HPDE6-E6E7 (cell line): Measurements from ENCODE around the gene TMC8.
"Not testable (repeated sequence)": the region's sequence is repeated elsewhere in the genome, so short reads cannot be mapped to it uniquely, and the experiment has no call there.

Experiments
- DNase-seq: peaks from one replicate; pipeline ENCODE4 v3.0.0; 2011; ENCODE audit warnings: missing footprints; ENCODE audit errors: extremely low spot score

The TMC8 gene

DNA sequence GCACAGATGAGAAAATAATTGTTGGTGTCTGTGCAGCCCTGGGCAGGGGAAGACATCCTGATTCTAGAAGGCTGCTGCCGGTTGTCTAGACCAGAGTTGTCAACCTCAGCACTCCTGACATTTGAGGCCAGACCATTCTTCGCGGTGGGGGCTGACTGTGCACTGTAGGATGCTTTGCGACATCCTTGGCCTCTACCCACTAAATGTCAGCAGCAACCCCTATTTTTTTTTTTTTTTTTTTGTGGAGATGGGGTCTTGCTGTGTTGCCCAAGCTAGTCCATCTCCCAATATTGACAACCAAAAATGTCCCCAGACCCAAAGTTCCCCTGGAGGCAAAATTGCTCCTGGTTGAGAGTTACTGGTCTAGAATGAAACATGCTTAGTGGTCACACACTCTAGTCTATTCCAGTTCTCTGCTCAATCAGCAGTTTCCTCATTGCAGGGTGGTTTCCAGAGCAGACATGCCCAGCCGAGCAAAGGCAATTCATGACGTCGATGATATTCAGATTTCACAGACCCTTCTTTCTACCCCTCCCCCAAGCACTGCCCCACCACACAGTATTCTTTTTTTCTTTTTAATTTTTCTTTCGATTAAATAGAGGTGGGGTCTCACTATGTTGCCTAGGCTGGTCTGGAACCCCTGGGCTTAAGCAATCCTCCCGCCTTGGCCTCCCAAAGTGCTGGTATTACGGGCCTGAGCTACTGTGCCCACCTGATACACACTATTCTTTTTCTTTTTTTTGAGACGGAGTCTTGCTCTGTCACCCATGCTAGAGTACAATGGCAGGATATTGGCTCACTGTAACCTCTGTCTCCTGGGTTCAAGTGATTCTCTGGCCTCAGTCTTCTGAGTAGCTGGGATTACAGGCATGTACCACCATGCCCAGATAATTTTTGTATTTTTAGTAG is 24.6 kb downstream of the TMC8 start:
- DNase-seq = no peak

GRCh38 chr17:78159575-78160158 is 29.1 kb downstream of the TMC8 start:
- peak; percentile 85 for DNase-seq

DNA sequence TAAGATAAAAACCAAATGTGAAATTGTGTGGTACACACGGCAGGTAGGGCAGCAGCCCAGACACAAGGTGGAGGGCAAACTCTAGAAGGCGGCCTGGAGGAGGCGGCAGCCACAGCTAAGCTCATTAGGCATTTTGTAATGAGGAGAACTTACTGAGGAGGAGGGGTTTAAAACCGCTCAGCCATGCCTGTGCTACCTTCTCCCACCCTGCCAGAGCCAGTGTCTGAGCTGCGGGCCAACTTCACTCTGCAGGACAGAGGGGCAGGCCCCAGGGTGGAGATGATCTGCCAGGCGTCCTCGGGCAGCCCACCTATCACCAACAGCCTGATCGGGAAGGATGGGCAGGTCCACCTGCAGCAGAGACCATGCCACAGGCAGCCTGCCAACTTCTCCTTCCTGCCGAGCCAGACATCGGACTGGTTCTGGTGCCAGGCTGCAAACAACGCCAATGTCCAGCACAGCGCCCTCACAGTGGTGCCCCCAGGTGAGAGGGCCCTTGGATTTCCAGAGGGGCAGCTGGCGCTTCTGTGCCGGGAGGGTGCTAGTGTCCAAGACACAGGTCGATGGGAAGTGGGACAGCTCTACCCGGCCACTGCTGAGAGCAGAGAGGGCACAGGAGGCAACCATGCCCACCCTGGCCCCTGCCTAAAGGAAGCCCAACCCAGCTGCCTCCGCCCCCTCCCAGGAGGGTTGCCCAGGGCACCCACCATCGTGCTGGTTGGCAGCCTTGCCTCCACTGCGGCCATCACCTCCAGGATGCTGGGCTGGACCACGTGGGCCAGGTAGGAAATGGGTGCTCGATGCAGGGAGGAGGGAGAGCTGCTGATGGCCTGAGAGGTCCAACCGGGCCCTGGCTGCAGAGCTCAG is 33.5 kb downstream of the TMC8 start:
- DNase-seq = no peak

- DNase-seq = no peak
Measured at GRCh38 chr17:78164748-78165607, 34.4 kb downstream of the TMC8 start.

DNA sequence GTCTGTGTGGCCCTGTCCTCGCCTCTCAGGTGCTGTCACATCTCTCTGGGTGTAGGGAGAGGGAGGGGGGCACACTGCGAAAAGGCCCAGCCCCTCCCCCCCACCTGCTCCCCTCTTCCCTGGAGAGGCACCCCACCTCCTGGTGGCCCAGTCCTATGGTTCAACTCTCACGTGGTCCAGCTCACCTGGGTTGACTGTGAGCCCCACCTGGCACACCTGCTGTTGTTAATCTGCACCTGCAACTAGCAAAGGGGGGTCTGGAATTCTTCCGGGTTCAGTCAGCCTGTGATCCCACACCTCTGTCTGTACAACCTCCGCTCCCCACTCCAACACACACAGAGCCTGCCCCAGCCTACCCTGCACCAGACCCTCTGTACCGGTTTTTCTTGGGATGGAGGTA is 35.8 kb downstream of the TMC8 start:
- no peak for DNase-seq

- no peak for DNase-seq
Measured at GRCh38 chr17:78168242-78168902, 37.8 kb downstream of the TMC8 start, which contains the start of gene SYNGR2. TSS of gene SYNGR2 (plus strand) at chr17:78168581. CDS start at chr17:78168617, 36 bp downstream.

- DNase-seq = no peak
Measured at GRCh38 chr17:78168903-78169793, 38.6 kb downstream of the TMC8 start.

- no peak for DNase-seq
Measured at GRCh38 chr17:78170692-78171590, 40.4 kb downstream of the TMC8 start.

- DNase-seq = not testable (repeated sequence)
Measured at GRCh38 chr17:78171591-78172248, 41.1 kb downstream of the TMC8 start.

DNA sequence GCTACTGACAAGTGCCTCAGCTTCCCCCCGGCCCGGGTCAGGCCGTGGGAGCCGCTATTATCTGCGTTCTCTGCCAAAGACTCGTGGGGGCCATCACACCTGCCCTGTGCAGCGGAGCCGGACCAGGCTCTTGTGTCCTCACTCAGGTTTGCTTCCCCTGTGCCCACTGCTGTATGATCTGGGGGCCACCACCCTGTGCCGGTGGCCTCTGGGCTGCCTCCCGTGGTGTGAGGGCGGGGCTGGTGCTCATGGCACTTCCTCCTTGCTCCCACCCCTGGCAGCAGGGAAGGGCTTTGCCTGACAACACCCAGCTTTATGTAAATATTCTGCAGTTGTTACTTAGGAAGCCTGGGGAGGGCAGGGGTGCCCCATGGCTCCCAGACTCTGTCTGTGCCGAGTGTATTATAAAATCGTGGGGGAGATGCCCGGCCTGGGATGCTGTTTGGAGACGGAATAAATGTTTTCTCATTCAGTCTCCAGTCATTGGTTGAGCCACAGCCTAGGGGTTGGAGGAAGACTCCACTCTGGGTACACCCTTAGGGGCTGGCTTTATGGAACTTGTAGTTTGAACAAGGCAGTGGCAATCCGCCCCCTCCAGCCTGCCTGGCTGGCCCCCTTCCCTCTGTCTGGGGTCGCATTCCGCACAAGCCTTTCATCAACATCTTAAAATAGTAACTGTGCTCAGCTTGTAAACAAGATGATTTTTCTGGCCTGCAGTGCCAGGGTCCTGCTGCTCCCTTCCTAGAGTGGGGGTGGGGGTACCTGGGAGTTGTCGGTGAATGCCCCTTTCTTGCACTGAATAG is 41.9 kb downstream of the TMC8 start:
- DNase-seq = no peak

DNA sequence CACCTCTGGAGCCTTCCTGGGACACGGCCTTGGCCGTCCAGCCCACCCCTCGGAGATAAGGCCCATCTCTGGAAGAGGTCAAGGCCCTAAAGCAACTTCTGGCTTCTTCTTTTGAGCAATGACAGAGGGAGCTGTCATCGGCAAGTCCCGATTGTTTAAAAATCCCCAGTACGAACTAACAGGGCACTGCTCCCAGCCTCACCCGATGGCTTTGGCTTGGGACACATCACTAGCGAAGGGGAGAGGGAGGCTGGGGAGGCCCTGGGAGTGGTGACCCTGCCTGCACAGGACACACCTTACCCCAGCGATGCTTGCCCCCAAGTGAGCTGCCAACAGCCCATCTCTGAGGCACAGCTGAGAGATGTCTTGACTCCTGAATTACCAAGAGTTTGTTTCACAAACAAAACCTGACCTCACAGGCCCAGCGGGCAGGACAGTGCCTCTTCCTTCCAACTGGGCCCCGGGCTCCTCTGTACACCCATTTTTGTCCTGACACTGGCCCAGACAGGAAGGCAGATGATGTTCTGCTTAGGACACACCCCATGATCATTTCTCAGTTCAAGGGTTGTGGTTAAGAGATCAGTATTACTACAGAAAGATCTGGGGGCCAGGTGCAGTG is 42.6 kb downstream of the TMC8 start:
- no peak for DNase-seq

- no peak for DNase-seq
Measured at GRCh38 chr17:78174346-78174869, 43.8 kb downstream of the TMC8 start.

- no peak for DNase-seq
Measured at GRCh38 chr17:78174870-78175642, 44.5 kb downstream of the TMC8 start.

DNA sequence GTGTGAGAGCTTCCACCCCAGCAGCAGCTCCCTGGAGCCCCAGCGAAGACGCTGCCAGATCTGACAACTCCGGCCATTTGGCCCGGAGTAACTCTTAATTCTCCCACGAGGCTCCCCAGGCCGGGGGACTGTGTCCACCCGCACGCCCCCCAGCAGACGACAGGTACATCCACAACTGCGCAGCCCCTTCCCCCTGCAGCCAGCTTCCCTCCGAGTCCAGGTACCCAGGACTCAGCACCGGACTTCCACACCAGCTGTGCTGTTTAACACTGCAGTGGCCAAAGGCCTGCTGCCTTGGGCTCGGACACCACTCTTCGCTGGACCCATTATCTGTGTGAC is 45.0 kb downstream of the TMC8 start:
- no peak for DNase-seq

DNA sequence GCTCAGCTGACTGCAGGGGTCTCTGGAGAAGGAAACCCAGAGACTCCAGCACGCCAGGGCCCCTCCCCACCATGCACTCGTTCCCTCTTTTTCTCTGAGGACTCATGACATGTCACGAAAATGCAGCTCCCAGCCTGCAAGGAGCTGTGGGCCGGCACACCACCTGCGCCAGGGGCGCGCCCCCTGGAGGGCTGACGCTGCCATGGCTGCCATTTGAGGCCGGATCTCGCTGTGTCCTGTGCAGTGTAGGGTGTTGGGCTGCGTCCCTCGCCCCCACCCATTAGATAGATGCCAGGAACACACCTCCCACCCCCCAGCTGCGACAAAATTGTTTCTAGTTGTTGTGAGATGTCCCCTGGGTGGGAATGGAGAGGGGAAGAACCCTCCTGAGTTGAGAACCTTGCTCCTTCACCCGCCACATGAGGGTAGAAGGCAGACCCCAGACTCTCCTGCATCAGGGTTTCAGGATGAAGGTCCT is 46.0 kb downstream of the TMC8 start:
- no peak for DNase-seq

GRCh38 chr17:78179372-78179771 is 48.8 kb downstream of the TMC8 start:
- DNase-seq = no peak
